Measurements from ENCODE around the gene CPXCR1.
"Not testable (repeated sequence)": the region's sequence is repeated elsewhere in the genome, so short reads cannot be mapped to it uniquely, and the experiment has no call there.

CPXCR1 gene

DNA sequence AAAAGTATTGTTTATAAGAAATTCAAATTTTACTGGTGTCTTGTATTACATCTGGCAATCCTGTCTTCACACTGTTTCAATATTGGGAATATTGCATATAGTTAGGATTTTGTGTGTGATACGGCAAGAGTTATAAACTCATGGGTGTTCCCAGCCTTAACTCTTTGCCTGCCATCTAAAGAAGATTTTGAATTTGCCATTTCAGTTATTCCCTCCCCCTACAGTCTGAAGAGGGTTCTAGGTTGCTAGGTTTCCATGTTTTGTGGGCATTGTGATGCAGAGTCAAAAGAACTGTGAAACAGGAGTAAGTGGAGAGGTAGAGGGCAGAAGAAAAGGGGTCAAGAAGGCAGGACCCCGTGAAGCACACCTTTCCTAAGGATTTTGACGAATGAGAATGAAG lies at the start of gene CPXCR1:
Gene CPXCR1, plus strand, starts transcription at position 301 of the 400 bp plus-strand sequence. CDS start 6,190 bp downstream, outside the sequence.
- DNase-seq, result no peak

DNA sequence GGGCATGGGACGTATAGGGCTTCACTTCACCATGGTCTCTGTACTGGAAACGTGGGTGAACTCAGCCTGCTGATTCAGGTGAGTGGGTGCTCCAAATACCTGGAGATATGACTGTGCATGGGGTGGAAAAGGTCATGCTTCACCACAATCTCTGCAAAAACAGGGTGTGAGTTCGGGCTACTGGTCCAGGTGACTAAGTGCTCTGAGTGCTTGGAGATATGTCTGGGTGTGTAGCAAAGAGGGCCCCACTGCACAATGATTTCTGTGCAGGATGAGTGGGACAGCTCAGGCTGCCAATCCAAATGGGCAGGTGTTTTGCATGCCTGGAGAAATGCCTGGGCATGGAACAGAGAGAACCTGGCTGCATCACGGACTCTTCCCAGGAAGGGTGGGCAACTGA lies 11.2 kb upstream of the CPXCR1 start:
- DNase-seq, result no peak

DNA sequence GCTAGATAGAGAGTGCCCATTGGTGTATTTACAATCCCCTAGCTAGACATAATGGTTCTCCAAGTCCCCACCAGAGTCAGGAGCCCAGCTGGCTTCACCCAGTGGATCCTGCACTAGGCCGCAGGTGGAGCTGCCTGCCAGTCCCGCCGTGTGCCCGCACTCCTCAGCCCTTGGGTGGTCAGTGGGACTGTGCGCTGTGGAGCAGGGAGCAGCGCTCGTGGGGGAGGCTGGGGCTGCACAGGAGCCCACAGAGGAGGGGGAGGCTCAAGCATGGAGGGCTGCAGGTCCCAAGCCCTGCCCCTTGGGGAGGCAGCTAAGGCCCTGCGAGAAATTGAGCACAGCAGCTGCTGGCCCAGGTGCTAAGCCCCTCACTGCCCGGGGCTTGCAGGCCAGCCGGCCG lies 810 bp upstream of the CPXCR1 start:
- not testable (repeated sequence) for DNase-seq

DNA sequence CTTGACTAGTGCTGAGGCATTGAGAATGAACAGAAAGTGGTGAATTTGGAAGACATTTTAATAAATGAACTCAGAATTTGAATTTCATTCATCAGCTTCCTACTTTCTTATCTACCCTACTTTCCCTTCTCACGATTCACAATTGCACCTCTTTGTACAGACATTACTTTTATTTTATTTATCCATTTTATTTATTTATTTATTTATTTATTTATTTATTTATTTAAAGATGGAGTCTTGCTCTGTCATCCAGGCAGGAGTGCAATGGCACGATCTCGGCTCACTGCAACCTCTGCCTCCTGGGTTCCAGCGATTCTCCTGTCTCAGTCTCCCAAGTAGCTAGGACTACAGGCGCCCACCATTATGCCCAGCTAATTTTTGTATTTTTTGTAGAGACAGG lies 5.3 kb downstream of the CPXCR1 start:
- DNase-seq, result not testable (repeated sequence)

DNA sequence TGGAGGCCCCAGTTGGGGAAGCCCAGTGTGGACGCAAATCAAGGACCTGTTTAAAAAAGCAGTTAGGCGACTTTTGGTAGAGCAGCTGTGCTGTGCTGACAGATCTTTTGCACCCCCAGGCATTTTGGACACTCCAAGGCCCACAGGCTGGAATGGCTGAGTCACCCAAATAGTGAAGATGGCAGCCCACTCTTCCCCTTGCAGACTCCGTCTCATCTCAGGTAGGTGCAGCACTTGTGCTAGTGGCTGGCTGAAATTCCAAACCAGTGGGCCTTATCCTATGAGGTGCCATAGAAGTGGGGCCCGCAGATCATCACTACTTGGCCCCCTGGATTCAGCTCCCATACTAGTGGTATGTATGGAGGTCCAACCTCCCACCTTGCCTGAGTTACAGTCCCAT lies 42.8 kb downstream of the CPXCR1 start:
- no peak for DNase-seq

Data from stimulated activated CD4-positive, alpha-beta T cell treated with anti-CD3 and anti-CD28 coated beads, Interleukin-2, amount 100 ng/mL, for 24 hours (primary cell).